ENCODE measurements around the gene NTN1. TPM values are rescaled to one million over a fixed set of nuclear protein-coding genes. Genes with fewer than 3 reads are reported as not detected.

Gene NTN1
- total RNA-seq, 1 experiment from 2014 or later, result 0.07 TPM

DNA sequence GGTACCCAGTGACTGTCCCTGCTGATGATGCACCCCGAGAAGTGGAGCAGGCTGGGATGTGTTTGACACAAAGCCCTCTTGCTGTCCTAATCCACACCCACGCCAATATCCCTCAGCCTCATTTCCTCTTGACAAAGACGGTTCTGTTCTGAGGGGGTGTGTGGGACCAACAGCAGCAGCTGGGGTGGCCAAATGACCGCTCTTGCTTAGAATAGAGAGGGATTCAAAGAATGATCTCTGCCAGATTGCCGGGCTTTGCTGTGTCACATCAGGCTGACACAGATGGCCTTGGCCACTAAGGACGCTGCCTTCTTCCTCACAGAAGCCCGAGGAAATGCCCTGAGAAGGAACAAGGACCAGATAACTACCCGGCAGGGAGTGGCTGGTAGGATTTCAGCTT is 250.7 kb downstream of the NTN1 start:
- no peak for DNase-seq (ENCODE audit: low read depth)

DNA sequence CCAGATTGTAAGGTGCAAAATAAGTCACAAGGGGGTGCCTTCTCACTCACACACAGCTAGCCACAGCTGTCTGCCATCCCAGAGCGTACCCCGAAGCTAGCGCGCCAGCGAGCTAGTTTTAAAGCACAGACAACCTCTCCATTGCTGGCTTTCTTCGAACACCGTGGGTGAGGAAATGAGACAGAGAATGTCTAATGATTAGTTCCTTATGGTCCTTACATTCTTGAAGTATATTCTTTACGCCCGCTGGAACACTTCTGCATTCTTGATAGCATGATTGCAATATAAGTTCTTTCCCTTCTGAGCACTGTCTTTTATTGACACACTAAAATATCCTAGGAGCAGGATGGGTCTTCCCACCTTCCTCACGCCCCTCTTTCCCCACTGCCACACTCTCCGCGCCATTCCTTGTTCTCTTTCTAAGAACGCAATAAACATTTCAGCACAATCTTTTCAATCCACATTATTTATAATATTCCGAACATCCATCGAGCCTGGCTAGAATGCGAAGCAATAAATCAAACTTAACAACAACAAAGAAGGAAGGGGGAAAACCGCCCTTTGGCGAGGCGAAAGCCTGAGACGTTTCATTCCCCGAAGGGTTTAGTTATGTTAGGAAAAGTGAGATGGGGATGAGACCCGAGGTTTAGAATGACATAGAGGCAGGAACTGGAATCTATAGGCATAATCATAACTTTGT is 251.3 kb downstream of the NTN1 start:
- no peak for DNase-seq (ENCODE audit: low read depth)

DNA sequence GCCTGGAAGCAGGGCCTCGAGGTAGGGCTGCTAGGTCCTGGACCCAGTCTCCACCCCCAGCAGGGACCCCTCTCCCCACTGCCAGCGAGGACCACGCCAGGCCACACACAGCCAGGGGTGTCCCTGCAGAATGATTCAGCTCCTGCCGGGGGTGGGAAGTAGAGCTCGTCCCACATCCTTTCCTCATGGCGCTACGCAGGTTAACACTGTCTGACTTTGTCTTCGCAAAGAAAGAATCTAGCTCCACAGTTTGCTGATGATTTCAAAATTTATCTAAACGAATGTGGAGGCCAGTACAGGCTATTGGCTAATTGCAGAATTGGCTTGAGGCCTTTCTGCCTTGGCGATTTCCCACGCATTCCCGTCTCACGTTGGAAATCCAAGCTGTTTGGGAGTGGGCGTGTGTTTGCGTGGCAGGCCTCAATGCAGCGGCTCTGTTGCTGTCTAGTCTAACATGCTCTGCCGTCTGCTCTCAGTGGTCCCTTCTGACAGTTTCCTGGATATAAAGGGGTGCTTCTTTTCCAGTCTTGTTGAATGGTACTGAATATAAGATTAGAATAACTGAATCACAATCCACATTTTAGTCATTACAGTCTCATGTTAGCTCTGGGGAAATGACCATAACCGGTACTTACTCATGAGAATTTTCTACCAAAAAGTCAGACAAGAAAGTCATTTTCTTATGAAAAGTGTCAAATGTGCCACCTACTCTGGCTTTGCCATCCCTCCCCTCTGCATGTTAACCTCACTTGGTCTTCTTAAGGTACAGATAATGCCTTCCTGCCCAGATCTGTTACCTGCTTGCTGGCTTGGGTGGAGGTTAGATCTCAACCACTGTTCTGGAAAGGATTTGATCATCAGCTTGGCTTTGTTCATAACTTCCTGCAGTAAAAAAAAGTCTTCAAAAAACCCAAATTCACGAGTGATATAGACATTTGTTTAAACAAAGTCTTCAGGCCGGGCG is 252.4 kb downstream of the NTN1 start:
- DNase-seq (ENCODE audit: low read depth), result no peak

DNA sequence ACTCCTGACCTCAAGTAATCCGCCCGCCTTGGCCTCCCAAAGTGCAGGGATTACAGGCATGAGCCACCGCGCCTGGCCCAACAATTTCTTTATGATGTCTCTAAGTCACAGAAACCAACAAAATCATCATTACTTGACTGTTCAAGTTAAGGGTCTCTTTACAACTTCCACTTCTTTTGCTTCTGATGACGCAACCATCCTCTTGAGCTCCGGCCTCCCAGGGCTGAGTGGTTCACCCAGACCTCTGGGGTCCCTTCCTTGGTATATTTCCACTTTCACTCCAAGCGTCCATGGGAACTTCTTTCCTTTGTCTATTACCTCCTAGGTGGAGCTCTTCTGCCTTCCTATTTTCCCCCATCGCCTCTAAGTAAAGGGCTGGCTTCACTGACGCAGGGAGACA is 253.7 kb downstream of the NTN1 start:
- no peak for DNase-seq (ENCODE audit: low read depth)

DNA sequence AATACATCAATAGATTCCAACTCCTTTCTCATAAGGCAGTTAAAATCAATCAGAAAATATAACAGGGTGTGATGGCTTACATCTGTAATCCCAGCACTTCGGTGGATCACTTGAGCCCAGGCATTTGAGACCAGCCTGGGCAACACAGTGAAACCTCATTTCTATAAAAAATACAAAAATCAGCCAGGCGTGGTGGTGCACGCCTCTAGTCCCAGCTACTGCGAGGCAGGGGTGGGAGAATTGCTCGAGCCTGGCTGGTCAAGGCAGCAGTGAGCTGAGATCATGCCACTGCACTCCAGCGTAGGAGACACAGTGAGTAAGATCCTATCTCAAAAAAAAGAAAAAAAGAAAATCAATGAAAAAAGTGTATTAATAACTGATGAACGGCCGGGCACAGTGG is 258.6 kb downstream of the NTN1 start:
- no peak for DNase-seq (ENCODE audit: low read depth)

DNA sequence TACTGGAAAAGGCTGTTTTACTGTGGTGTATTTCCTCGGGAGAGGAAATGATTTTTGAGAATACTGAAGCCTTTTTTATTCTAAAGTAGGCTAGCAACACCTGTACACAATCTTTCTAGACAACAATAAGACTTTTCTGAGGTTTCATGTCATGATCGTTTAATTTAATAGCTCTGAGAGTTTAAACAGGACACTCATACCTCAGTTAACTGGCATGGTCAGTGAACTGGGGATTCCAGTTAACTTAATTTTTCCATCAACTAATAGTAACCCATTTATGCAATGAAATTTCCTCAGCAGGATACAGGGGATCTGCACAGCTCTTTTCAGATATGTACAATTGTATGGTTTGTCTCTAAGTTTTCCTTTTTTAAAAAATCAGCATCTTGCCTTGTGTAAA is 262.6 kb downstream of the NTN1 start:
- DNase-seq (ENCODE audit: low read depth), result no peak

DNA sequence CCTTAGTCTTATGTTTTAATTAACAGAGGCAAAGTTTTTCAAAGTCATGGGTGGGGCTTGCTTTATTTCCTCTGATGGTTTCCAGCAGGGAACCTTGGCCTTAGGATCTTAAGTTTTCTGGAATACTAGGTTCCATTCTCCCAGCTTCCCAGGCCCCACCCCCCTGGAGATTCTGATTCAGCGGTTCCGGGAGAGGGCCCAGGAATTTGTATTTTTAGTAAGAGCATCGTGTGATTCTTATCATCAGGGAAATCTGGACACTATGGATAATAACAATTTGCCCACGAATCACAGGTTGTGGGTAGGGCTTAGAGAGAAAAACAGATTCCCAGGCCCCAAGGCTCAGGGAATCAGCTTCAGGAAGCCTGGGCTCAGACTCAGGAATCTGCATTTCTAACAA is 263.6 kb downstream of the NTN1 start:
- no peak for DNase-seq (ENCODE audit: low read depth)

DNA sequence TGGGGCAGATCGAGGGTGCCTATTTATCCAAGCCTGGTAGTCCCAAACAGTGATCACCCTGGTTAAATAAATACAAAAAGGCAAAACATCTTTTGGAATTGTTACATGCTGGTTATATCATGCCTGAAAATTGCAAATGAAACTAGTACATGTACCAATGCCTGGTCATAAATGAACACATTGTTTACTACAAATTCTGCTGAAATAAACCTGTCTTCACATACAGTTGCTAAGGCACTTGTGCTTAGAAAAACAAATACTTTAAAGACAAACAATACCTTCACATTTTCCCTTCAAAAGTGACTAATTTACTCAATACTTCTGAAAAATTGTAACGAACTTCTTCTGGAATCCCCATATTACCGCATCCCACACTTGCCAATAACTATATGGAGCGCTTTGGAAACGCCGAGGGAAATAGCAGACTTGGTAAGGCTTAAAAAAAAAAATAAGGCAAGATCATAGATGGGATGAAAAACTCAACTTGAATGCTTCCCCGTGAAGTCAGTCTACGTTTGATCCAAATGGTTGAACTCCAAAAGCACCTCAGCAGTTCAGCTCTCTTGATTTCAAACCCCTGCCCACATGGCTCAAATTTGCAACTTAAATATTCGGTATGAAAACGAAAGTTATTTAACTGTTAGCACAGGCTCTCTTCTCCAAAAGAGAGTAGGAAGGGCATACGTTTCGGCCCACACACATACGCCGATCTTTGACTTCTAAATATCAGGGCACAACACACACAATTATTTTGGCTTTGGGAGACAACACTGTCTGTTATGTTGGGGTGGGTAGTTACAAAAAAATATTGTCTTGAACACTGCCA is 264.5 kb downstream of the NTN1 start:
- no peak for DNase-seq (ENCODE audit: low read depth)

DNA sequence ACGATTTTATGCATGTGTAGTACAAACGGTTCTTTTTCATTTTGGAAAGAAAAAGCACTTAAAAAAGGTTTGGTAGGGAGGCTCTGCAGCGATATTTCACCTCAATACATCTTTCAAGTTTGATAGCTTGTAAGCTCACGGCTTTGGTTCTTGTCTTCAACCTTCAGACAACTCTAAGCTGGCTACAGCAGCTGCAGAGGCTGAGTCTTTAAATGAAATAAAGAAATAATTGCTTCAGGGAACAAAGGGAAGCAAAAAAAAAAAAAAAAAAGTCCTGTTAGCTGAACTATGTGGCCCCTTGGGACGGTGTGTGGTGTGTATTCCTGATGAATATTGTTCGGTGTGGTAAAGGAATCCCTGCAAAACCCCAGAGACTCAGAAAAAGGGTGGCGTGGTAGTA is 265.1 kb downstream of the NTN1 start:
- DNase-seq (ENCODE audit: low read depth), result no peak

DNA sequence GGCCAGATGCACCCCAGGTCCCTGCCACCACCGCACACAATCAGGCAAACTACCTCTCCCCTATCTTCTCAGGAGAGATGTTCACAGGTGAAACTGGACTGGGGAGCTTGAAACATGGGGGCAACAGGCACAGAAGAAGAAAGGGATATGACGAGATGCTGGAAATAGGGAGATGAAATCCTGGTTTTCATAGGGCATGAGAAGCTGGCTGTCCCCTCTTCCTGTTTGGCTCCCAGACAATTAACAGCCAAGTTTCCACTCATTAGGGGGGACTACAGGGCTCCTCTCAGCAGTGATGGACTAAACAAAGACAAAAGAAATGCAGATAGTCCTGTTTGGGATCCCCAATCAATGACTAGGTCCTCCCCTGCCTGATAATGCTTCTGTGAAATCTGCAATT is 266.0 kb downstream of the NTN1 start:
- DNase-seq (ENCODE audit: low read depth), result no peak

DNA sequence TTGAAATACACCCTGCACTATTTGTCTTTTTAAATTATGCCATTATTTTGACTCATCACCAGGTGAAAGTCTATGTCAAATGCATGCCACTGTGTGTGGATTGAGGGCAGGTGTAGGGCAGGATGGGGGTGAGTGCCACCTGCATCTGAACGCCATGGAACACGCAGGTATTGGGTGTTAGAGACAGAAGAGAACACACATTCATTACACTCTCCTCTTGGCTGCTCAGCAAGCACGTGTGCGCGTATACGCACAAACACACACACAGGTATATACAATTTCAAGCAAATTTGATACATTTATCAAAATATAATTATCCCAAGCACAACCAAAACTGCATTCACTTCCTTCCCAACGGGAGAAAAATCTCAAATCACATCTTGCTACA is 268.9 kb downstream of the NTN1 start:
- DNase-seq (ENCODE audit: low read depth), result no peak

DNA sequence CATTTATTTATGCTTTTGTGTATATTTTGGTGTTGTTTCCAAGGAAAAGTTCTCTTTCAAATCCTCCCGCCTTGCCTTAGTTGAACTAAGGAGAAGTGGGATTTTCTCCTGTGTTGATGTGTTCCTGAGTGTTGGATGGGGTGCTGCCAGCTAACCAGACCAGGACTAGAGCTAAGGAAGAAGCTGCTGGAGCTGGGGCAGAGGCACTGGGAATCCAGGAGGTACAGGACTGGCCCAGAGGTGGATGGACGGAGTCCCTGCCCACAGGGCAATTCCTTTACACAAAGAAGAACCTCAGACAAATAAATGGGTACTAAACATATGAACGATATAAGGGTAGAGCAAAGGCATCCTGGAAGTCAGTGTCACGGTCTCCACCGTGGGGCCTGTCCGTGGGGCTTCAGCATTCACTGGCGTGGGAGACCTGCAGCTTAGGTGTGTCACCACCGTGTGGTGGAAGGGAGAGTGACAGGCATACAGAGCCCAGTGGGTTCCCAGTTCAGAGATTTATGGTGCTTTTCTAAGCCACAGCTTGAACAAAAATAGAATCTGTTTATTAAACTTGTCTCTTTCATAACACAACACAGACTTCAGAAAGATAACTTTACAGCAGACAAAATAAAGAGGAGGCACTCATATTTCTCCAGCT is 270.7 kb downstream of the NTN1 start:
- DNase-seq (ENCODE audit: low read depth), result no peak

DNA sequence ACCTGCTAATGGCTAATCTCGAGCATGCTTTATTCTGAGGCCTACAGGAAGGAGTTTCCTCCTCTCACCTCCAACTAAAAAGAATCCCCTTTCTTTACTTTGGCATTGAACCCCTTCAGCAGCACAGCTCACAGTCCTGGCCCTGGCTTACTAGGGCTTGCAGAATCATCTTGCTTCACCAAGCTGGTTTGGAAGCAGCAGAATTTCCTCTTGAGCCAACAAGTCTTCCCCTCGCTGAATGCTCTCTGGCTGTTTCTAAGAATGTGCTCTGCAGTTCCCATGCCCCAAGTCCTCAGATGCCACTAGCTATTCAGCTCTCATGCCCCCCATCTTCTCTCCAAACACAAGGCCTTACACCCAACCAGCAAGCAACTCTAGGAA is 271.2 kb downstream of the NTN1 start:
- no peak for DNase-seq (ENCODE audit: low read depth)

Other genes starting within 250 kb of the NTN1 start
- gene MFSD6L, start 222.1 kb upstream of the NTN1 start, total RNA-seq (2014; rRNA removed; shearing (Covaris generic)), result not detected in 2 replicates
- not detected in 2 replicates for gene PIK3R6, start 153.8 kb upstream of the NTN1 start, total RNA-seq (2014; rRNA removed; shearing (Covaris generic))
- gene PIK3R5, start 55.8 kb upstream of the NTN1 start, total RNA-seq (2014; rRNA removed; shearing (Covaris generic)), result not detected in 2 replicates